GM19395 (cell line): ENCODE measurements around the gene CDK18.

ENCODE experiments used
- ATAC-seq: cut with Tn5 transposase; IDR thresholded peaks from one replicate; pipeline ENCODE4 v1.9.1; 2021; ENCODE audit warnings: mild to moderate bottlenecking, moderate library complexity; ENCODE audit not compliant: unreplicated experiment

The CDK18 gene

DNA sequence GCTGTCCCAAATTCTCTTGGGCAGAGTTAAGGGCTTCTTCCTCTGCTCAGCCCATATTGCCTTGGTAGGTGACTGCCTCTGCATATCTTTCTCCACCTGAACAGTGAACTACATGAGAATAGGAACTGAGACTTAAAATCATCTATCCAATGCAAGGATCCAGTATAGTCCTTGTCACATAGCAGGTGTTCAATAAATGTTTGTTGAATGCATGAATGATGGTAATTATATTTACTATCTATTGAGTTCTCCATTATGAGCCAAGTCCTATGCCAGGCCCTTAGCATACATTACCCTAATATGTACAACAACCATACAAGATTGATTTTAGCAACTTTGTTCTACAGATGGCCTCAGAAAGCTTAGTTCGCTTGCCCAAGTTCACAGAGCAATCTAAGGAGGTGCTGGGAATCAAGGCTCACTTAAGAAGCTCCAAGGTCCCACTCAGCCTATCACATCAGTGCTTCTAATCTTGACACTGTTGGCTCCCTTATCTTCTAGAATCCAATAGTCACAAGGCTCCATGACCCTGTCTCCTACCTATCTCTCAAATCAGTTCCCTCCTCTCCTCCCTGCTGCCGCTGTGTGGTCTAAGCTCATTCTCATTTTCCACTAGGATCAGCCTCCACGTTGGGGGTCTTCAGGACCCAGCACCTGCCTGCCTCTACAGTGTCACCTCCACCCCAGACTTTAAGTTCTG, 2.2 kb upstream of the CDK18 start:
- ATAC-seq, result no peak

DNA sequence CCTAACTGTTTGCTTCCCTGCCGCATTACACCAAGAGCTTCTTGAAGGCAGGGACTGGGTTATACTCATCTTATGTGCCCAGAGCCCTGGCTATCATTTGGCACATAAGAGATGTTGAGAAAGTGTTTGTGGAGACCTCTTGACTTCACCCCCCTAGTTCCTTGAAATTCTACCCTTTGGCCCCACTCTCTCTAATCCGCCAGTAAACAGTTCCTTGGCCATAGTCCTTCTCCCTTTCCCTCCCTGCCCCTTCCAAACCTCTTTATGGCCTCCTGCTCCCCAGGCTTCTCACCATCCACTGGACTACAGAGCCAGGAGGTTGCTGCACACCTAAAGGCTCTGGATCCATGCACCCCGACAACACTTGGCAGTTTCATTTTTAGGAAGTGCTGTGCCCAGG, 1.5 kb upstream of the CDK18 start:
- no peak for ATAC-seq

DNA sequence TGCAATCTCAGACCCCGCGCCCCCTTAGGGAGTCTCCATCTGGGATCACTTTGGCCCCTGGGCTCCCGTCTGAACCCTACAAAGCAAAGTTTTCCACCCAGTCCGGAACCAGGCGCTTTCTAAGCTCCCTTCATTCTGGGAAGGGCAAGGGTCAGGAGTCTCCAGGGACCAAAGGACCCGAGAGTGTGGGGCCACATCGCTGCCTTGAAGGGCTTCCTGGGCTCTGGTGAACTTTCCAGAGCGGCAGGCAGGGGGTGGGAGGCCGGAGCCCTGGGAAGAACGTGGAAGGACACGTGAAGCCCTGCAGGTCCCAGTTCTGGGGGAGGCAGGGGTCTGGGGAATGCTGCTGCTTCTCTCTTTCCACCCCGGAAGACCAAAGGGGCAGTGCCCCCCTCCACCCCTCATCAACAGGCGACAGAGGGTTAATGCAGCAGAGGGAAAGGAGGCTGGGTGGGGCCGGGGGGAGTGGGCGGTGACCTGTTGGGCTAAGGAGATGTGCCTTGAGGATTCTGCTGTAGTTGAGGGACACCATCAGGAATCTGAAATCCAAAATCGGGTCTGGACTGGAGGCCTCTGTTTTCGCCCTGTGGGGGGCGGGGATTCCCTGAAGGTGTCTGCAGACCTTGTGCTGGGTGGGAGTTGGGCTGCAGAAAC, 734 bp downstream of the CDK18 start:
- no peak for ATAC-seq

DNA sequence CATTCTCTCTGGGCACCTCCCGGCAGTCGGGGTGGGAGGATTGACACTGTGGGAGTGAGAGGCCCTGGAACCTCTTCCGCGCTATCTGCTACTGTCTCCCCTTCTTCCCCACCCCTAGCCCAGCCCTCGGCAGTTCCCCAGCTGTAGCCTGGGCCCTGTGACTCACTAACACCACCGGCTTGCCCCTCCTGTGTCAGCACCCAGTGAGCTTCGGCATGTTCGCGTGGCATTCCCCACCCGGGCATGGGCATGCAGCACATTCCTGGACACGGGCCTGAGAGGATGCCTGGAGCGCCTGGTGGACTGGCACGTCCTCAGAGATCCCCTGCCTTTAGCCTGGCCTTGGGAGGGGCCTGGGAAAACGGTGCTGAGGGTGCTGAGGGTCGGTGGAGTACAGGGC, 1.3 kb downstream of the CDK18 start:
- ATAC-seq, result no peak

DNA sequence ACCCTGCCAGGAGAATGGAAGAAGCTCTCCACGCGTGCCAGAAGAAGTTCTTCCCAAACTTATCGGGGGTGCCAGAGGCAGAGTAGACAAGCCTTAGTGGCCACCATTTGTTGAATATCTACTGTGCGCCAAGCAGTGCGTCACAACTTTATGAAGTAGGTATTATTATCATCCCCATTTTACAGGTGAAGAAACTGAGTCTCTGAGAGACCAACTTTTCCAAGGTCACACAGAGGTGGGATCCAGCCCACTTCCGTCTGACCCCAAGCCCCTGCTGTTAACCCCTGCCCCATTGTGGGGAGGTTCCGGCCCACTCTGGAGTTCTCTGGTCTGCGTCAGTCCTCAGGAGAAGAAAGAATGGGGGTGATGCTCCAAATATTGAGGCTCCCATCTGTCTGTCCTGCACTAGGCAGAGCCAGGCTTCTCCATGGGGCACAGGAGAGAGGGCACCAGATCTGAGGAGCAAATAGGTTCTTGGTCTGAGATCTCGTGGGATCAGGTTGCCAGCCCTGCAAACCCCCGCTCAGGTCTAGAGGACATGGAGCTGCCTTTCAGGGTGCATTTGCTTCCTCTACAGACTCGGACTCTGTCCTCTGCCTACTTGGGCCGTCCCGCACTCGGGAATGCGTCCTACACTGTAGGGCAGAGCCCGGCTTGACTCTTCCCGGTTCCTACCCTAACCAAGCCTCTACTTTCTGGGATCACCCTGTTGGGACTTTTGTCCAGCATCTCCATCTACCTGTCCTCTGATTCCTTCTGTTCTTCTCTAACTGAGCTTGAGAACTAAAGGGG, 2.1 kb downstream of the CDK18 start:
- no peak for ATAC-seq

DNA sequence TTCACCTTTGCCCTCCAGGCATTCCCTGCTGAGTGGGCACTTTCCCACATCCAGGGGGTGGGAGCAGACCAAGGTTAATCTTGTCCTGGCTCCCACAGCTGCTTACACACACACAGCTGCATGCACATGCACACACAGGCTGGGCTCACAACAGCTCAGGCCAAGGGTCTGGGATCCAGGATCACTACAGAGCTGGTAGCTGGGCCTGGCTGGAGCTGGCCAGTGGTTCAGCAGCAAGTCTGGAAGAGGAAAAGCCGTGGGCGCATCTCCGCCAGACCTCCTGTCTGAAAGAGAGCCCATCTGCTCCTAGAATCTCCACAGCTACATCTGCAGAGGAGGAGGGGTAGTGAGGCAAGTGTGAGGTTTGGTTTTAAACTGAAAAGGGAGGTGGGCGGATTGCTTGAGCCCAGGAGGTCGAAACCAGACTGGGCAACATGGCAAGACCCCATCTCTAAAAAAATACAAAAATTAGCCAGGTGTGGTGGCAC, 3.8 kb downstream of the CDK18 start:
- no peak for ATAC-seq

DNA sequence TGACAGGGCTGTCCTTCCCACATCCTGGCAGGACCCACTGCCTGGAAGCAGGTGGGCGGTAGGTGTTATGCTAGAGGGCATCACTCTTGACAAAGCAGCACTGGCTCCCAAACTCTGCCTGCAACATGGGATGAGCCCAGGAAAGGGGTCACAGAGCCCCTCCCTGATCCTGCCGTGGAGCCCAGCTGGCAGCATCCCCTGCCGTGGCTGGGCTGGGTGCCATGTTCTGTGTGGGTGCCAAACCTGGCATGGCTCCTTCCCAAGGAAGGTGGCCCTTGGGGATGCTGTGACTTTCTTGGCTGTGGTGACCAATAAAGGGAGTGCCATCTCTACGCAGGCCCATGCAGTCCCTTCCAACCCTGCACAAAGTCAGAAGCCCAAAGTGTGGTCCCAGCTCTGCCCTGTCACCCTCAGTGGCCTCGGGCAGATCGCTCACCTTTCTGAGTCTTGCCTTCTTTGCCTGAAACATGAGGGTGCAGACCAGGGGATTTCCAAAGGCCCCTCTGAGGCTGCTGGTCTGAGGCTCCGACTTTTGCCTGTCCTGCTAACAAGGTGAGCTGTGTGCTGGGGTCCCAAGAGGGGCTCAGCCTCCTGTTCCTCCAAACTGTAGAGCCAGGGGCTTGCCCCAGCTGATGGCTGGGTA, 6.0 kb downstream of the CDK18 start:
- no peak for ATAC-seq

DNA sequence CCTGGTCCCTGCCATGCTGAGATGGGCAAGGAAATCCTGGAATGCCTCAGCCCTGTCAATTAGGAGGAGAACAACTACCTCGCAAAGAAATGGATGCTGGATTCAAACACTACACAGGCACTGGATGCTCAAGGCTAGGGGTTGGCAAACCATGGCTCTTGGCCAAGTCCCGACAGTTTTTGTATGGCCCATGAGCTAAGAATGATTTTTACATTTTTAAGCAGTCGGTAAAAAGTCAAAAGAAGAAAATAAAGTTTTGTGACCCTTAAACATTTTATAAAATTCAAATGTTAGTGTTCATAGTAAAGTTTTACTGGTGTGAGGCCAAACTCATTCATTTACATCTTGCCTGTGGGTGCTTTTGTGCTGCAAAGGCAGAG, 6.5 kb downstream of the CDK18 start:
- ATAC-seq, result no peak

DNA sequence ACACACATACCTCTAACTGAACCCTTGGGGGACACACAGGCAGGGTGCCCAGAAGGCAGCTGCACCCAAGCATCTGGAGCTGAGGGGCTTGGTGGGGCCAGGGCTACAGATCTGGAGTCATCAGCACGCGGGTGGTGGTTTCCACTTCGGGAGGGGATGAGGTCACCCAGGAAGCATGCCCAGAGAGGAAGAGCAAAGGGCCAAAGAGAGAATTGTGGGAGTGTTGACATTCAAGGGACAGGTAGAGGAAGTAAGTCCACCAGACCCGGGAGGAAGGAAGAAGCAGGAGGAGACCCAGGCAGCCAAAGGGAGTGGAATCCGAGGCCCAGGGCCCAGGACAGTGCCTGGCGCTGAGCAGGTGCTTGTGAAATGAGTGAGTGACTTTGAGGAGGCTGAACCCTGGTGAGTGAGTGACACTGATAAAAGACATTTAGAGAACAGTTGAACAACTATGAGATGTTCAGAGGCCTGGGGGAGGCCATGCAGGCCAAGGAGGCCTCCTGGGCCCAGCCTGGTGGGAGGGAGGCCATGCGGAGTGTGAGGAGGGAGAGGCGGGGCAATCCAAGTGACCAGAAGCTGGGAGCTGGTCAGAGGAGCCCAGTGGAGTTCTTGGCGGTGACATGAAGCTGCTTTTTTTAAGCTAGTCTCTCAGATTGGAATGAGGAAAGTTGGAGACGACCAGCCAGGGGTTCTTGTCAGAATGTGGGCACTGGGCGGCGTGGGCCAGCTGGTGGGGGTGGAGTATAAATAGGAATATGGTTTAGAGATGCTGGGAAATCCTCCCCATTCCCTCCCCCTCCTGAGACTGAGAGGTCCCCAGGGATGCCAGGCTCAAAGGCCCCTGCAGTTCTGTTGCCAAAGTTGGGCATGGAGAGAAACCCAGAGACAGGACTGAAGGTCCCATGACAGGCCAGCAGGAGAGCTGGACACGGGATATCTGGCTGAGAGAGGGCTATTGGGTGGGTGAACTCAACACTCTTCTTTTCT, 7.9 kb downstream of the CDK18 start:
- ATAC-seq, result no peak

DNA sequence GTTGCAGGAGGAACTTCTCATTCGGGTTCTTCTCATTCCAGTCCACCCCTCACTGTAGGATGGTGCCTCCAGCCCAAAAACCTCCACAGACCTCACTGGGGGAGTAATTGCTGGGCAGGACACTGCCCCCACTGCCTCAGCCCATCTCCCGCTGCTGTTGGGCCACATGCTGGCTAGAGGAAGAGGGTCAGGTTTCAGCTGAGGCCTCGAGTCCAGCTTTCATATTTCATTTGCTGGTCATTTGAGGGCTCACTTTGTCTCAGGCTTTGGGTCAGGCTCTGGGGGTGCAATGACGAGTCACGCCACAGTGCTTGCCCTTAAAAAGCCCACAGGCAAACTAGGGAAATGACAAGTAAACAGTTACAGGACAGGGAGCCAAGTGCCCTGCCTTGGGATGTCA, 9.3 kb downstream of the CDK18 start:
- ATAC-seq, result no peak

DNA sequence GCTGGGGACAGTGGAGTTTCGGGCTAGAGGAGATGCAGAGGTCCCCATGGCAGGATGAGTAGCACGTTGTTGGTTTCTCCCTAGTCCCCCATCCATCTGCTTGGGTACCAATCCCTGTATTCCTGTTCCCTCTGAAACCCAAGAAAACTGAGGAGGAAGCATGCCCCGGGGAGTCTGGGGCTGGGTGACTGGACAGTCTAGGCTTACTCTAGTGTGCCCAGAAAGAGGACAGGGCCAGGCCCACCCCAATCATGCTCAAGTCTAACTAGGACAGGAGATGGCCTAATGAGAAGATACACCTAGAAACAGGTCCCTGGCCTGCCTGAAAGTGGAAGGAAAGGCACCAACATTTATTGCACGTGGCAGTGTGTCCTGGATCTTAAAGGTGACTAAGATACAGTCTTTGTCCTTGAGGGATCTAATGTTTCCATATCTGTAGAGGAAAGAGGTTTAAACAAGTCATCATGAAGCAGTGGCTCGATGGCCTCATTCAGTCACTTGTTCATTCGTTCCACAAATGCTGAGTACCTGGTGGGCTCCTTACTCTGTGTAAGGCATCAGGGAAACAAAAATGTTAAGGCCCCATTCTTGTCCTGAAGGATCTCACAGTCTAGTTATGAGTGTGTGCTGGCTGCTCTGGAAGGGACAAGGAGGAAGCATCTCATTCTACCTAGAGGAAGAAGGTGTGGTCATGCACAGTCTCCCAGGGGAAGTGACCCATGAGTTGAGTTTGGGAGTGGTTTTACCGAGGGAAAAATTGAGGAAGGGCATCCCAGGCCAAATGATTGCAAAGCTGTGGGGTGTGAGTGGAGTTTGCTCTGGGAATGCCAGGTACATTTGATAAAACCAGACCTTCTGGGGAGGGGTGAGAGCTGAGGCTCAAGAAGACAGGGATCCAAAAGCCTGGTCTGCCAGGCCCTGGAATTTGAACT, 10.0 kb downstream of the CDK18 start:
- no peak for ATAC-seq

DNA sequence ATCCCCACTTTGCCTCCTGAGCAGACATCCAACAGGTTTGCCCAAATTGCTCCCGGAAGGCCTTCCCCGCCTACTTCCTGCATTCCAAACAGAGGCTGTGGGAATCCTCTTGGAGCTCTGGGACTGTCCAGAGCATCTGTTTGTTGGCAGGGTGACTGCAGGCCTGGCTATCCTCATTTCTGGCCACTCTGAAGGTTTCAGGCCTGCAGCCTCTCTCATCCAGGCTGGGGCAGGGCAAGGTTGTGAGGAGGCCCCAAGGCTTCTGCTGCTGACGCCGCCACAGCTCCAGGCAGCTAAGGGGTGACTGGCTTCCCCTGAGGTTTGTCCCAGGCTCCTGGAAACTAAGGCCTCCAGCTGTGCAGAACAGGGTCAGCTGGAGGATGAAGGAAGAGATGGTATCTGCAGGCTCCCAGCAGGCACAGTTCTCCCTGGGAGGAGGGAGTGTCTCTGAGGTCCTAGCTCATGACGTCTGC, 11.3 kb downstream of the CDK18 start:
- ATAC-seq, result no peak

DNA sequence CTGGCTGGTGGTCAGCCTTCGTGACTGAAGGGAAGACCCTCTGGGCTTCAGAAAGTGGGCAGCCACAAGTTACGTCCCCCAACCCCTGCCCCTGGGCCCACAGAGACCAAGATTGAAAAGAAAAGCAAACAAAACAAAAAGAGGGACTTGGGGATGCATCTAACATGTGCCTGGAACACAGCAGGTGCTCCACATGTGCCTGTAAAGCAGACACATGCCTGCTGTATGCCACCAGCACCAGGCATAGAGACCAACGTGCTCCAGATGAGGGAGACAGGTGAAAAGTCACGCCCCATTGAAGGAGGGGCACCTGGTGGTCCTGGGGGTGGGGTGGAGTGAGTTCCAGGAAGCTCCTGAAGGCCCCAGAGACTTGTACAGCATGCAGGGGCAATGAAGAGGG, 11.9 kb downstream of the CDK18 start:
- ATAC-seq, result no peak

DNA sequence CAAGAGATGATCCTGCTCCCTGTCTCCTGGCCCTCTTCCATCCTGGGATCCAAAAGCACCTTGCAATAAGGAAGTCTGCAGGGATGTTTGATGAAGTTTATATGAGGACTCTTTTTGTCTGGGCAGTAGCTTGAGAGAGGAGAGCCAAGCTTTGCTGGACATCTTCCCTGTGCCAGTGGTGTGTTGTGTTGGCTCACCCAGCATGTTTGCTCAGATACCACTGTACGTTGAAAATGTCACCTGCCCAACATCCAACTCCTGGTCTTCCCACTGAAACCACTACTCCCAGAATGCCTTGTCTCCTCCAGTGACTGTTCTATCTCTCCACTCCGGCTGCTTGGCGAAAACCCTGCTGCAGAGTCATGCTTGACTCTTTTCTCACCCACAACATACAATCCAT, 12.8 kb downstream of the CDK18 start:
- ATAC-seq, result no peak

DNA sequence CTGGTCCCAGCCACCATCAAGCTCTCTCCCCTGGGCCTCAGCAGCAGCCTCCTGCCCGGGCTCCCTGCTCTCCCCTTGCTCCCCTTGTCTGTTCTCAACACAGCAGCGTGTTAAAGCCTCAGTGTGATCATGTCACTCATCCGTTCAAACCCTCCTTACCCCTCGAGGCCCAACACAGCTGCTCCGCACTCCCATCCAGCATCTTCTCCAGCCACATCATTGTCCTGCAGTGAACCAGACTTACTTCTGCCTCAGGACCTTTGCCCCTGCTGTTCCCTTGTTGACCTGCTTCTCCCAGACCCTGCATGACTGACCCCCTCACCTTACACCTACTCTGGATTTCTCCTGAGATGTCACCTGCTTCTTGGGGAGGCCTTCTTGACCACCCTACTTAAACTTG, 13.3 kb downstream of the CDK18 start:
- no peak for ATAC-seq

DNA sequence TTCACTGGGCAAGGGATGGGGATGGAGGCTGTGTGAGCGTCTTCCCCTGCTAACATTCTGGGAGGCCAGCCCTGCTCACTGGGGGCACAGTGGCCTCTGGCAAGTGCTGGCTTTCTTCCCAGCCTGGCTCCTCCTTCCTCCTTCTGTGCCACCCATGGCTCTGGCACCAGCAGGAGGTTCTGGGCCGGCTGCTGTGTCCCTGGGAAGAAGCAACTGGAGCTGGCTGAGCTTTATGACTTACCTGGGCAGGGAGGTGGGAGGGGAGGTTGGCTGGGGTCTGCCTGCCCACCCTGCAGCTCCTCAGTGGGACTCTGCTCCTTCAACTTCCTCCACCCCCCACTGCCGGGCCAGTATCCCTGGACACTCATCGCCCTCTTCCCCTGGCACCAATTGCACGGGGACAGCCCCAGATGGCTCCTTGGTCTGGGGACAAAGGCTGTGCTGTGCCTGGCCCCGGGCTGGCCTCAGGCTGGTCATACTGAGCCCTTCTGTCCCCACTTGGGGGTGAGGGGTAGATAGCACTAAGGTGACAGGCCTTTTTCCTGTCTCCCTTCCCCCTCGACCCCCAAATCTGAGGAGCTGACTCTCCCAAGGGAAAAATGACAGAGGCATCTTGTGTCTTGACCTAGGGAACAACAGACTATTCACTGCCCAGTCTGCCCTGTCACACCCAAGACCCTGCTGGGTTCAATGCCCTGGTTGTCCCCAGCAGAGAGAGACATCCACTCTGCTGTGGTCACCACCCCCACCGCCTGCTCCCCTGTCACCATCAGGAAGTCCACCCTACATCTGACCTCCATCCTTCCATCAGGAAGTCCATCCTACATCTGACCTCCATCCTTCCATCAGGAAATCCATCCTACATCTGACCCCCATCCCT, 14.4 kb downstream of the CDK18 start:
- ATAC-seq, result no peak

DNA sequence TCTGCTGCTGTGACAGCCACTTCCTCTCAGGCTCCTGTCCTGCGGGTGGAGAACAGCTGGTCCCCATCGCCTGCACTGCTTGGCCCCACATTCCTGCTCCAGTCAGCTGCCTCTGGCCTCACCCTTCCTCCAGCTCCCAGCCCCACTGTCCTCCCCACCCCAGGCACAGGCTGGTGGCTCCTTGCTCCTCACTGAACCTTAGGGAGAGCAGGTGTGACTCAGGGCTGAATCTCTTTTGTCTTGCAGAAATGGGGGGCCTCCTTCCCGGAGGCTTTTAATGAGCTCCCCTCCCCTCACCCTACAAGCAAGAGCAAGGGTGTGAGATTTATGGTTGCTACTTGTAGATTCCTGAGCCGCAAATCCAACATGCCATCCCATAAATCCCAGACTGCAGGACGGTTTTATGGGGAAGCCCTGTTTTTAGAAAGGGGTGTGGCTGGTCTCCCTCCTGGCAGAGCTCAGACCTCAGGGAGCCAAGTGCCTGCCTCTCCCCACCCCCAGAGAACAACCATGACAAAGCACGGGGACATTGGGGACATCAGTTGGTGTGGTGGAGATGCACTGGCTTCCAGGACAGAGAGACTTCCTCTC, 15.2 kb downstream of the CDK18 start:
- no peak for ATAC-seq

DNA sequence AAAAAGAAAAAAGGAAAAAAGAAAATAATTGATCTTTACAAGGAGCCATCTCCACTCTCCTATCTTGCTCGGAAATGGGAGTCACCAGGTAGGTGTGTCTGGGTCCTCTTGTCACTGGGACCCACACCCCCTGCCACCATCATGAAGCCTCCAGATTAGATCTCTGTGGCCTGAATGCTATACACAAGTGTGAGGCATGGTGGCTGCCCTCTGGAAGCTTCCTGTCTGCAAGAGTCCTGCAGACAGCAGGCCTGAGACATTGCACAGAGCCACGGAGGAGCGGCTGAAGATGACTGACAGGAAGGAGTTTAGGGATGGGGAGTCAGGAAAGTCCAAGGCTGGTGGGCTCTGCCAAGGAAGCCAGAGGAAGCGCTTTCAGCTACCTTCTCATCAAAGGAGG, 16.2 kb downstream of the CDK18 start:
- ATAC-seq, result no peak
